ENCODE results near the gene KLK3.

The KLK3 gene

GRCh38 chr19:50880241-50880640, 25.5 kb downstream of the KLK3 start:
- no peak overlapping the region for H3K4me2 ChIP-seq (ENCODE audit: low read length, poor library complexity, severe bottlenecking)
- no peak overlapping the region for H2BK15ac ChIP-seq (ENCODE audit: low read depth, poor library complexity, severe bottlenecking)
- no peaks in the 10 kb centered on the region for H3K9me3 ChIP-seq (ENCODE audit: control insufficient read depth, low read length)
- DNase-seq, result no peak
- peaks cover 0 to 82% of the 10 kb centered on the region in 2 experiments for H3K27me3 ChIP-seq (ENCODE audit: control insufficient read depth in 1 of 2, insufficient read depth in 1 of 2, low read length in 2 of 2)
- H4K91ac ChIP-seq (ENCODE audit: low read length), result no peak overlapping the region
- H2AK5ac ChIP-seq (ENCODE audit: low read length, severe bottlenecking), result no peak overlapping the region
- no peak overlapping the region for H2BK5ac ChIP-seq (ENCODE audit: low read depth, low read length, poor library complexity, severe bottlenecking)
- H3K23ac ChIP-seq (ENCODE audit: low read length in 2 of 2), result no peak overlapping the region
- H2BK12ac ChIP-seq (ENCODE audit: low read length in 2 of 2), result no peak overlapping the region
- no peaks in the 10 kb centered on the region for H3K4me1 ChIP-seq (ENCODE audit: control insufficient read depth, insufficient read depth, low read depth, low read length)
- no peak overlapping the region for H3K18ac ChIP-seq (ENCODE audit: low read depth in 1 of 2, low read length in 2 of 2)
- no peak overlapping the region for H2AFZ ChIP-seq (ENCODE audit: low read depth, low read length)
- no peak overlapping the region for H2BK120ac ChIP-seq (ENCODE audit: low read depth, low read length)
- no peak overlapping the region for H3K4me3 ChIP-seq (ENCODE audit: insufficient read depth in 1 of 2, low read depth in 1 of 2, low read length in 2 of 2)
- no peaks in the 10 kb centered on the region for H3K36me3 ChIP-seq (ENCODE audit: control insufficient read depth in 1 of 2, insufficient read depth in 2 of 2, low read depth in 1 of 2, low read length in 2 of 2)
- H3K79me1 ChIP-seq (replicated peaks; ENCODE audit: low read length, poor library complexity, severe bottlenecking), result no peaks in the 10 kb centered on the region
- H4K8ac ChIP-seq (ENCODE audit: low read length), result no peak overlapping the region
- H3K4ac ChIP-seq (ENCODE audit: low read depth in 1 of 2, low read length in 2 of 2), result no peak overlapping the region
- WGBS, result 60% methylated on average over 5 of the region's 5 CpGs
- no peak overlapping the region for H3K9ac ChIP-seq (ENCODE audit: low read length)
- H3K27ac ChIP-seq (ENCODE audit: low read length, poor library complexity, severe bottlenecking), result no peak overlapping the region
- H3K14ac ChIP-seq (ENCODE audit: low read length in 2 of 2), result no peak overlapping the region

GRCh38 chr19:50882188-50882587, 27.5 kb downstream of the KLK3 start:
- Histone ChIP-seq H3K18ac (ENCODE audit: low read depth in 1 of 2, low read length in 2 of 2) (no peak overlapping the region), H3K4ac (ENCODE audit: low read depth in 1 of 2, low read length in 2 of 2) (no peak overlapping the region), H3K4me2 (ENCODE audit: low read length, poor library complexity, severe bottlenecking) (no peak overlapping the region), H3K4me1 (ENCODE audit: control insufficient read depth, insufficient read depth, low read depth, low read length) (no peaks in the 10 kb centered on the region), H2BK120ac (ENCODE audit: low read depth, low read length) (no peak overlapping the region), H3K27me3 (ENCODE audit: control insufficient read depth in 1 of 2, insufficient read depth in 1 of 2, low read length in 2 of 2) (peaks cover 0 to 83% of the 10 kb centered on the region in 2 experiments), H3K4me3 (ENCODE audit: insufficient read depth in 1 of 2, low read depth in 1 of 2, low read length in 2 of 2) (no peak overlapping the region), H2BK12ac (ENCODE audit: low read length in 2 of 2) (no peak overlapping the region), H3K79me1 (replicated peaks; ENCODE audit: low read length, poor library complexity, severe bottlenecking) (no peaks in the 10 kb centered on the region), H2AK5ac (ENCODE audit: low read length, severe bottlenecking) (no peak overlapping the region), H3K9ac (ENCODE audit: low read length) (no peak overlapping the region), H3K27ac (ENCODE audit: low read length, poor library complexity, severe bottlenecking) (no peak overlapping the region), H3K36me3 (ENCODE audit: control insufficient read depth in 1 of 2, insufficient read depth in 2 of 2, low read depth in 1 of 2, low read length in 2 of 2) (no peaks in the 10 kb centered on the region), H4K8ac (ENCODE audit: low read length) (no peak overlapping the region), H2AFZ (ENCODE audit: low read depth, low read length) (no peak overlapping the region), H2BK15ac (ENCODE audit: low read depth, poor library complexity, severe bottlenecking) (no peak overlapping the region), H3K9me3 (ENCODE audit: control insufficient read depth, low read length) (no peaks in the 10 kb centered on the region), H2BK5ac (ENCODE audit: low read depth, low read length, poor library complexity, severe bottlenecking) (no peak overlapping the region), H4K91ac (ENCODE audit: low read length) (no peak overlapping the region), H3K23ac (ENCODE audit: low read length in 2 of 2) (no peak overlapping the region), H3K14ac (ENCODE audit: low read length in 2 of 2) (no peak overlapping the region)
- 48% methylated on average over 3 of the region's 3 CpGs for WGBS
- no peak for DNase-seq

GRCh38 chr19:50889638-50890037, 34.9 kb downstream of the KLK3 start:
- Histone ChIP-seq H3K36me3 (ENCODE audit: control insufficient read depth in 1 of 2, insufficient read depth in 2 of 2, low read depth in 1 of 2, low read length in 2 of 2) (no peaks in the 10 kb centered on the region), H3K79me1 (replicated peaks; ENCODE audit: low read length, poor library complexity, severe bottlenecking) (no peaks in the 10 kb centered on the region), H3K27me3 (ENCODE audit: control insufficient read depth in 1 of 2, insufficient read depth in 1 of 2, low read length in 2 of 2) (peaks cover 0 to 43% of the 10 kb centered on the region in 2 experiments), H4K8ac (ENCODE audit: low read length) (no peak overlapping the region), H3K4me3 (ENCODE audit: insufficient read depth in 1 of 2, low read depth in 1 of 2, low read length in 2 of 2) (no peak overlapping the region), H3K9ac (ENCODE audit: low read length) (no peak overlapping the region), H3K4ac (ENCODE audit: low read depth in 1 of 2, low read length in 2 of 2) (no peak overlapping the region), H3K14ac (ENCODE audit: low read length in 2 of 2) (no peak overlapping the region), H2BK120ac (ENCODE audit: low read depth, low read length) (no peak overlapping the region), H3K9me3 (ENCODE audit: control insufficient read depth, low read length) (no peaks in the 10 kb centered on the region), H4K91ac (ENCODE audit: low read length) (no peak overlapping the region), H2BK5ac (ENCODE audit: low read depth, low read length, poor library complexity, severe bottlenecking) (no peak overlapping the region), H2AK5ac (ENCODE audit: low read length, severe bottlenecking) (no peak overlapping the region), H3K18ac (ENCODE audit: low read depth in 1 of 2, low read length in 2 of 2) (no peak overlapping the region), H3K4me2 (ENCODE audit: low read length, poor library complexity, severe bottlenecking) (no peak overlapping the region), H2BK15ac (ENCODE audit: low read depth, poor library complexity, severe bottlenecking) (no peak overlapping the region), H2BK12ac (ENCODE audit: low read length in 2 of 2) (no peak overlapping the region), H3K23ac (ENCODE audit: low read length in 2 of 2) (no peak overlapping the region), H3K27ac (ENCODE audit: low read length, poor library complexity, severe bottlenecking) (no peak overlapping the region), H2AFZ (ENCODE audit: low read depth, low read length) (no peak overlapping the region), H3K4me1 (ENCODE audit: control insufficient read depth, insufficient read depth, low read depth, low read length) (peaks cover 1% of the 10 kb centered on the region)
- 43% methylated on average over 3 of the region's 3 CpGs for WGBS
- no peak for DNase-seq

GRCh38 chr19:50890422-50891252, 35.9 kb downstream of the KLK3 start:
- no peak for DNase-seq
- Histone ChIP-seq H3K18ac (ENCODE audit: low read depth in 1 of 2, low read length in 2 of 2) (no peak overlapping the region), H2BK120ac (ENCODE audit: low read depth, low read length) (no peak overlapping the region), H3K27me3 (ENCODE audit: control insufficient read depth in 1 of 2, insufficient read depth in 1 of 2, low read length in 2 of 2) (peaks cover 0 to 33% of the 10 kb centered on the region in 2 experiments), H3K4me3 (ENCODE audit: insufficient read depth in 1 of 2, low read depth in 1 of 2, low read length in 2 of 2) (no peak overlapping the region), H3K4me1 (ENCODE audit: control insufficient read depth, insufficient read depth, low read depth, low read length) (peaks cover 1% of the 10 kb centered on the region), H3K9ac (ENCODE audit: low read length) (no peak overlapping the region), H2AK5ac (ENCODE audit: low read length, severe bottlenecking) (no peak overlapping the region), H3K27ac (ENCODE audit: low read length, poor library complexity, severe bottlenecking) (no peak overlapping the region), H3K23ac (ENCODE audit: low read length in 2 of 2) (no peak overlapping the region), H4K8ac (ENCODE audit: low read length) (no peak overlapping the region), H3K4ac (ENCODE audit: low read depth in 1 of 2, low read length in 2 of 2) (no peak overlapping the region), H3K79me1 (replicated peaks; ENCODE audit: low read length, poor library complexity, severe bottlenecking) (no peaks in the 10 kb centered on the region), H2BK15ac (ENCODE audit: low read depth, poor library complexity, severe bottlenecking) (no peak overlapping the region), H4K91ac (ENCODE audit: low read length) (no peak overlapping the region), H3K36me3 (ENCODE audit: control insufficient read depth in 1 of 2, insufficient read depth in 2 of 2, low read depth in 1 of 2, low read length in 2 of 2) (no peaks in the 10 kb centered on the region), H3K9me3 (ENCODE audit: control insufficient read depth, low read length) (no peaks in the 10 kb centered on the region), H2BK12ac (ENCODE audit: low read length in 2 of 2) (no peak overlapping the region), H3K14ac (ENCODE audit: low read length in 2 of 2) (no peak overlapping the region), H2AFZ (ENCODE audit: low read depth, low read length) (no peak overlapping the region), H3K4me2 (ENCODE audit: low read length, poor library complexity, severe bottlenecking) (no peak overlapping the region), H2BK5ac (ENCODE audit: low read depth, low read length, poor library complexity, severe bottlenecking) (no peak overlapping the region)
- WGBS, result 66% methylated on average over 3 of the region's 5 CpGs
